ENCODE results near the gene ACOX3. TPM values are rescaled to one million over a fixed set of nuclear protein-coding genes. Genes with fewer than 3 reads are reported as not detected.

Gene ACOX3
- total RNA-seq, 1 experiment from 2014 or later = 11.0 TPM

GRCh38 chr4:8378101-8378724, 62.3 kb downstream of the ACOX3 start:
- no peak overlapping the region for H3K4me3 Mint-ChIP-seq (ENCODE audit: low read depth, unreplicated experiment)

GRCh38 chr4:8377103-8378075, 63.1 kb downstream of the ACOX3 start:
- TF ChIP-seq CTCF (IDR thresholded peaks at IDR 0.05; ENCODE audit: unreplicated experiment) = no peak
- H3K27ac Mint-ChIP-seq (ENCODE audit: unreplicated experiment) = no peak overlapping the region
- no peaks in the 10 kb centered on the region for H3K36me3 Mint-ChIP-seq (ENCODE audit: insufficient read depth, unreplicated experiment)
- CTCF ChIA-PET = no interaction called here
- no peaks in the 10 kb centered on the region for H3K4me1 Mint-ChIP-seq (ENCODE audit: low read depth, unreplicated experiment)
- no peak for DNase-seq
- H3K27me3 Mint-ChIP-seq (ENCODE audit: unreplicated experiment) = no peaks in the 10 kb centered on the region
- no peak overlapping the region for H3K4me3 Mint-ChIP-seq (ENCODE audit: low read depth, unreplicated experiment)
- no peaks in the 10 kb centered on the region for H3K9me3 Mint-ChIP-seq (ENCODE audit: low read depth, unreplicated experiment)
- intact Hi-C loops (cut with micrococcal nuclease; ENCODE audit: unreplicated experiment) = no loop called here
- no TSS peak for BruUV-seq (replicated peaks)

More at GRCh38 chr4:8378101-8378724, 62.3 kb downstream of the ACOX3 start:
- intact Hi-C loops (cut with micrococcal nuclease; ENCODE audit: unreplicated experiment) = no loop called here
- CTCF ChIA-PET = no interaction called here
- BruUV-seq (replicated peaks) = no TSS peak
- Mint-ChIP-seq H3K9me3 (ENCODE audit: low read depth, unreplicated experiment) (no peaks in the 10 kb centered on the region), H3K4me1 (ENCODE audit: low read depth, unreplicated experiment) (no peaks in the 10 kb centered on the region), H3K36me3 (ENCODE audit: insufficient read depth, unreplicated experiment) (no peaks in the 10 kb centered on the region), H3K27me3 (ENCODE audit: unreplicated experiment) (no peaks in the 10 kb centered on the region), H3K27ac (ENCODE audit: unreplicated experiment) (no peak overlapping the region)
- no peak for DNase-seq
- no peak for TF ChIP-seq CTCF (IDR thresholded peaks at IDR 0.05; ENCODE audit: unreplicated experiment)

GRCh38 chr4:8376361-8377102, 64.0 kb downstream of the ACOX3 start:
- BruUV-seq (replicated peaks) = no TSS peak
- no peak for TF ChIP-seq CTCF (IDR thresholded peaks at IDR 0.05; ENCODE audit: unreplicated experiment)
- no peaks in the 10 kb centered on the region for H3K4me1 Mint-ChIP-seq (ENCODE audit: low read depth, unreplicated experiment)
- DNase-seq = no peak
- H3K4me3 Mint-ChIP-seq (ENCODE audit: low read depth, unreplicated experiment) = no peak overlapping the region
- no peak overlapping the region for H3K27ac Mint-ChIP-seq (ENCODE audit: unreplicated experiment)
- no peaks in the 10 kb centered on the region for H3K9me3 Mint-ChIP-seq (ENCODE audit: low read depth, unreplicated experiment)
- intact Hi-C loops (cut with micrococcal nuclease; ENCODE audit: unreplicated experiment) = no loop called here
- CTCF ChIA-PET = no interaction called here
- no peaks in the 10 kb centered on the region for H3K27me3 Mint-ChIP-seq (ENCODE audit: unreplicated experiment)
- no peaks in the 10 kb centered on the region for H3K36me3 Mint-ChIP-seq (ENCODE audit: insufficient read depth, unreplicated experiment)

- H3K9me3 Mint-ChIP-seq (ENCODE audit: low read depth, unreplicated experiment) = no peaks in the 10 kb centered on the region
- no peaks in the 10 kb centered on the region for H3K36me3 Mint-ChIP-seq (ENCODE audit: insufficient read depth, unreplicated experiment)
- CTCF ChIA-PET = no interaction called here
- no peak for DNase-seq
- no TSS peak for BruUV-seq (replicated peaks)
- intact Hi-C loops (cut with micrococcal nuclease; ENCODE audit: unreplicated experiment) = no loop called here
- no peak overlapping the region for H3K27ac Mint-ChIP-seq (ENCODE audit: unreplicated experiment)
- H3K4me1 Mint-ChIP-seq (ENCODE audit: low read depth, unreplicated experiment) = no peaks in the 10 kb centered on the region
- TF ChIP-seq CTCF (IDR thresholded peaks at IDR 0.05; ENCODE audit: unreplicated experiment) = no peak
- no peaks in the 10 kb centered on the region for H3K27me3 Mint-ChIP-seq (ENCODE audit: unreplicated experiment)
- H3K4me3 Mint-ChIP-seq (ENCODE audit: low read depth, unreplicated experiment) = no peak overlapping the region
Measured at GRCh38 chr4:8374851-8375649, 65.5 kb downstream of the ACOX3 start.
